Progenitor cell of endocrine pancreas (in vitro differentiated cells): ENCODE data around the gene ECD. TPM values are rescaled to one million over a fixed set of nuclear protein-coding genes. Genes with fewer than 3 reads are reported as not detected.
"Not testable (repeated sequence)": the region's sequence is repeated elsewhere in the genome, so short reads cannot be mapped to it uniquely, and the experiment has no call there.

Experiments
- DNase-seq: peaks from one replicate; pipeline ENCODE4 v3.0.0; 2021; ENCODE audit warnings: low spot score; ENCODE audit not compliant: unreplicated experiment
- H3K27ac Mint-ChIP-seq: 2 replicates; pipeline ENCODE4 v1.8.0; 2021; ENCODE audit warnings: mild to moderate bottlenecking, moderate library complexity, mixed read lengths
- H3K27me3 Mint-ChIP-seq: 2 replicates; pipeline ENCODE4 v1.8.0; 2021; ENCODE audit warnings: mixed read lengths
- H3K36me3 Mint-ChIP-seq: 2 replicates; pipeline ENCODE4 v1.8.0; 2022; ENCODE audit warnings: mixed read lengths; ENCODE audit not compliant: insufficient read depth
- H3K4me1 Mint-ChIP-seq: 2 replicates; pipeline ENCODE4 v1.8.0; 2021; ENCODE audit warnings: low read depth, mixed read lengths
- H3K4me3 Mint-ChIP-seq: 2 replicates; pipeline ENCODE4 v1.8.0; 2021; ENCODE audit warnings: low read depth, mild to moderate bottlenecking, moderate library complexity, mixed read lengths
- H3K9me3 Mint-ChIP-seq: 2 replicates; pipeline ENCODE4 v1.8.0; 2021; ENCODE audit warnings: low read depth, mixed read lengths
- total RNA-seq: library from RNA; stranded (reverse); gene quantifications from 2 replicates; pipeline ENCODE4 v1.2.1, GENCODE V29; 2021
- TF ChIP-seq, protein P1 (sequence below): fragments of 200-600 bp; sonication (generic); IDR thresholded peaks from one replicate; pipeline ENCODE4 v1.5.0; 2021; ENCODE audit warnings: antibody characterized with exemption, mild to moderate bottlenecking; ENCODE audit not compliant: unreplicated experiment

Gene ECD
- total RNA-seq, 1 donor from 2014 or later, result 29.7 TPM

GRCh38 chr10:73161662-73162061 lies 6.1 kb downstream of the ECD start:
- DNase-seq, result no peak
- Mint-ChIP-seq H3K9me3 (no peaks in the 10 kb centered on the region), H3K4me3 (no peak overlapping the region), H3K4me1 (peaks cover under 1% of the 10 kb centered on the region), H3K27ac (no peak overlapping the region), H3K36me3 (peaks cover 25% of the 10 kb centered on the region), H3K27me3 (no peaks in the 10 kb centered on the region)
- TF ChIP-seq, protein P1, sequence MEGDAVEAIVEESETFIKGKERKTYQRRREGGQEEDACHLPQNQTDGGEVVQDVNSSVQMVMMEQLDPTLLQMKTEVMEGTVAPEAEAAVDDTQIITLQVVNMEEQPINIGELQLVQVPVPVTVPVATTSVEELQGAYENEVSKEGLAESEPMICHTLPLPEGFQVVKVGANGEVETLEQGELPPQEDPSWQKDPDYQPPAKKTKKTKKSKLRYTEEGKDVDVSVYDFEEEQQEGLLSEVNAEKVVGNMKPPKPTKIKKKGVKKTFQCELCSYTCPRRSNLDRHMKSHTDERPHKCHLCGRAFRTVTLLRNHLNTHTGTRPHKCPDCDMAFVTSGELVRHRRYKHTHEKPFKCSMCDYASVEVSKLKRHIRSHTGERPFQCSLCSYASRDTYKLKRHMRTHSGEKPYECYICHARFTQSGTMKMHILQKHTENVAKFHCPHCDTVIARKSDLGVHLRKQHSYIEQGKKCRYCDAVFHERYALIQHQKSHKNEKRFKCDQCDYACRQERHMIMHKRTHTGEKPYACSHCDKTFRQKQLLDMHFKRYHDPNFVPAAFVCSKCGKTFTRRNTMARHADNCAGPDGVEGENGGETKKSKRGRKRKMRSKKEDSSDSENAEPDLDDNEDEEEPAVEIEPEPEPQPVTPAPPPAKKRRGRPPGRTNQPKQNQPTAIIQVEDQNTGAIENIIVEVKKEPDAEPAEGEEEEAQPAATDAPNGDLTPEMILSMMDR, result no peak

DNA sequence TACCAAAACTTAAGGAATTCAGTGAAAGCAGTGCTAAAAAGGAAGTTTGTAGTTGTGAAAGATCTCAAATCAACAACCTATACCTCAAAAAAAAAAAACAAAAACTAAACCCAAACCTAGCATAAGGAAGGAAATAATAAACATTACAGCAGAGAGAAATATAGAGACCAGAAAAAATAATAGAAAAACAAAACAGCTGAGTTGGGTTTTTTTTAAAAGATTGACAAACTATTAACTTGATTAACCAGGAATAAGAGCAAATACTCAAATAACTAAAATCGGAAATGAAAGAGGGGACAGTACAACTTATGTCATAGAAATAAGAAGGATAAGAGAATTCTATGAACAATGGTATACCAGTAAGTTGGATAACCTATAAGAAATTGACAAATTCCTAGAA lies 6.7 kb downstream of the ECD start:
- no peaks in the 10 kb centered on the region for H3K9me3 Mint-ChIP-seq
- TF ChIP-seq, protein P1, result no peak
- no peaks in the 10 kb centered on the region for H3K27me3 Mint-ChIP-seq
- no peak overlapping the region for H3K4me3 Mint-ChIP-seq
- DNase-seq, result no peak
- H3K27ac Mint-ChIP-seq, result no peak overlapping the region
- peaks cover 28% of the 10 kb centered on the region for H3K36me3 Mint-ChIP-seq
- no peaks in the 10 kb centered on the region for H3K4me1 Mint-ChIP-seq

DNA sequence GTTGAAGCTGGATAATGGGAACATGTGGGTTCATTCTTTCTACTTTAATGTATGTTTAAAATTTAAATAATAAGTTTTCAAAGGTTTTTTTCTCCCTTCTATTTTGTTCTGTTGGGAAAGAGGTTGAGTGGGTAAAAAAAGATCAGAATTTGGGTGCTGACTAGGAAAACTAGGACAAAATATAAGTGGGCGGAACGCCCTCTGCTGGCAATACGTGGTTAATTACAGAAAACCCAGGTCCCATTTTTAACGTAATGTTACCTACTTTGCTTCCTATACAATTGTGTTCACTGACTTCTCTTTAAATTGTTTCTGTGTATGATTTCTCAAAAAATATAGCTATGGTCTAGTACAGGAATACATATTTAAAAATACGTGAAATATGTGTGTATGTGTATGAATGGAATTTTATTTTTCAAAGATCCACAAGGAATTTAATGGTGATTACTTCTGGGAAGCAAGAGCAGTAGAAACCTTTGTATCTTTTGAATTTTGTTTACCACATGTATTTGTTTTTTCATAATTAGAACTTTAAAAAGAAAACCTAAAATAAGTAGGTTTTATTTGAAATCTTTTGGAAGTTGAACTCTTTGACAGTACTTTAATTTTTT lies 8.7 kb downstream of the ECD start:
- DNase-seq, result peak; percentile 20
- Mint-ChIP-seq H3K4me1 (no peaks in the 10 kb centered on the region), H3K27me3 (no peaks in the 10 kb centered on the region), H3K4me3 (no peak overlapping the region), H3K36me3 (peaks cover 31% of the 10 kb centered on the region), H3K27ac (peak overlapping the region; percentile 49), H3K9me3 (no peaks in the 10 kb centered on the region)
- TF ChIP-seq, protein P1, result peak; percentile 87

GRCh38 chr10:73156054-73156453 lies 11.8 kb downstream of the ECD start:
- DNase-seq, result no peak
- Mint-ChIP-seq H3K27ac (no peak overlapping the region), H3K4me3 (no peak overlapping the region), H3K27me3 (no peaks in the 10 kb centered on the region), H3K36me3 (peaks cover 30% of the 10 kb centered on the region), H3K9me3 (no peaks in the 10 kb centered on the region), H3K4me1 (no peaks in the 10 kb centered on the region)
- TF ChIP-seq, protein P1, result no peak

GRCh38 chr10:73152009-73152408 lies 15.8 kb downstream of the ECD start:
- no peaks in the 10 kb centered on the region for H3K4me1 Mint-ChIP-seq
- H3K4me3 Mint-ChIP-seq, result no peak overlapping the region
- H3K27me3 Mint-ChIP-seq, result no peaks in the 10 kb centered on the region
- no peaks in the 10 kb centered on the region for H3K9me3 Mint-ChIP-seq
- TF ChIP-seq, protein P1, result no peak
- no peak for DNase-seq
- peaks cover 34% of the 10 kb centered on the region for H3K36me3 Mint-ChIP-seq
- H3K27ac Mint-ChIP-seq, result no peak overlapping the region

- peaks cover 31% of the 10 kb centered on the region for H3K36me3 Mint-ChIP-seq
- not testable (repeated sequence) for DNase-seq, H3K4me3 Mint-ChIP-seq, H3K4me1 Mint-ChIP-seq, H3K9me3 Mint-ChIP-seq, H3K27ac Mint-ChIP-seq, H3K27me3 Mint-ChIP-seq
These were observed 17.0 kb downstream of the ECD start for GRCh38 chr10:73150633-73151413.
